MM.1S (cell line): Measurements from ENCODE around the gene CERS1.

ENCODE experiments used
- DNase-seq: peaks from one replicate; pipeline ENCODE4 v3.0.0-alpha.2; 2015
- H2AFZ ChIP-seq: fragments of 300-600 bp; sonication (generic); 2 replicates; pipeline ENCODE4 v1.6.0; 2016; ENCODE audit warnings: antibody characterized with exemption, low read length
- H3F3A ChIP-seq: fragments of 300-600 bp; sonication (generic); 2 replicates; pipeline ENCODE4 v1.6.1; 2016; ENCODE audit warnings: mild to moderate bottlenecking, antibody characterized with exemption, low read length, moderate library complexity, mixed read lengths; ENCODE audit not compliant: insufficient read depth
- H3K27ac ChIP-seq: fragments of 300-600 bp; sonication (generic); 2 replicates; pipeline ENCODE4 v1.5.1; 2016; ENCODE audit warnings: mild to moderate bottlenecking, low read length
- H3K27me3 ChIP-seq: fragments of 300-600 bp; sonication (generic); replicated peaks from 2 replicates; pipeline ENCODE4 v1.6.0; 2016; ENCODE audit warnings: low read length; ENCODE audit not compliant: insufficient read depth
- H3K36me3 ChIP-seq: fragments of 300-600 bp; sonication (generic); replicated peaks from 2 replicates; pipeline ENCODE4 v1.6.1; 2016; ENCODE audit warnings: mild to moderate bottlenecking, low read length, mixed read lengths; ENCODE audit not compliant: insufficient read depth
- H3K4me1 ChIP-seq: fragments of 300-600 bp; sonication (generic); 2 replicates; pipeline ENCODE4 v1.6.1; 2016; ENCODE audit warnings: low read length, mixed read lengths
- H3K4me2 ChIP-seq: fragments of 300-600 bp; sonication (generic); 2 replicates; pipeline ENCODE4 v1.6.0; 2016; ENCODE audit warnings: low read depth, low read length
- H3K4me3 ChIP-seq: fragments of 300-600 bp; sonication (generic); 2 replicates; pipeline ENCODE4 v1.5.1; 2016; ENCODE audit warnings: low read length, mixed read lengths
- H3K79me2 ChIP-seq: fragments of 300-600 bp; sonication (generic); 2 replicates; pipeline ENCODE4 v1.6.1; 2016; ENCODE audit warnings: mixed run types, low read length, mixed read lengths
- H3K9ac ChIP-seq: fragments of 300-600 bp; sonication (generic); 2 replicates; pipeline ENCODE4 v1.6.1; 2016; ENCODE audit warnings: low read length, mixed read lengths
- H3K9me2 ChIP-seq: fragments of 300-600 bp; sonication (generic); replicated peaks from 2 replicates; pipeline ENCODE4 v1.6.1; 2016; ENCODE audit warnings: mild to moderate bottlenecking, low read length, mixed read lengths; ENCODE audit not compliant: insufficient read depth
- H3K9me3 ChIP-seq: fragments of 300-600 bp; sonication (generic); replicated peaks from 2 replicates; pipeline ENCODE4 v1.6.1; 2016; ENCODE audit warnings: mild to moderate bottlenecking, low read length, mixed read lengths; ENCODE audit not compliant: insufficient read depth
- H4K20me1 ChIP-seq: fragments of 300-600 bp; sonication (generic); 2 replicates; pipeline ENCODE4 v1.6.1; 2016; ENCODE audit warnings: mild to moderate bottlenecking, low read length, moderate library complexity, mixed read lengths; ENCODE audit not compliant: insufficient read depth
- EZH2 ChIP-seq: fragments of 300-600 bp; sonication (generic); optimal IDR thresholded peaks from 2 replicates; pipeline ENCODE3; 2017; ENCODE audit warnings: low read depth, mild to moderate bottlenecking, antibody characterized with exemption, low read length, mixed read lengths
- EZH2phosphoT487 ChIP-seq: fragments of 300-600 bp; sonication (generic); IDR thresholded peaks from 2 replicates; pipeline ENCODE4 v1.6.1; 2018; ENCODE audit warnings: antibody characterized with exemption, low read length
- TF ChIP-seq, protein P1 (sequence below): fragments of 300-600 bp; sonication (generic); IDR thresholded peaks from 2 replicates; pipeline ENCODE4 v1.5.1; 2016; ENCODE audit warnings: antibody characterized with exemption, low read length, mixed read lengths

Gene CERS1

DNA sequence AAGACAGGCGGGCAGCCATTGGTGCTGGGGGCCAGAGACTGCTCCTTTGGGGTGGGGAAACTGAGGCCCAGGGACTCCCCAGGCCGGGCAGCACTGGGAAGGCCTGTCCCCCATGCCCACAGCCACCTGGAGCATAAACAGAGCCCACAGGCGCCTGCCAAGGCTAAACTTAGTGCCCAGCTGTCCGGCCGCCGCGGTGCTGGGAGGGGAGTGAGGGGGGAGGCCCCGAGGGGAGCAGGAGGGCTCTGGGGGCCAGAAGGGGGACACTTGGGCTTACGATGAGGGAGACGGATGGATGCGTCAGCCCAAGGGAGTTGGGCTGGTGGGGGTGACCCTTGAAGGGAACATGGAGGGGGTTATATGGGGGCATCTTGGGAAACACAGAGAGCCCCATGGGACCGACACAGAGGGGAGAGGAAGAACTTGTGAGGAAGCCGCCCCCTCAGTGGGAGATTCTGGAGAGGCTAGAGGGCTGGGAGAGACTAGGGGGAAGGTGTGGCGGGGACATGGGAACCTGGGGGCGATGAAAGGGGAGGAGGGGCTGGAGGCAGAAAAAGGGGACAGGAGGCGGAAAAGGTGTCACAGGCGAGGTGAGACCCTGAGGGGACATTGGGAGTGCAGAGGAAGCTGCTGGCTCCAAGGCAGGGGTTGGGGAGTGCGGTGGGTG lies 2.2 kb downstream of the CERS1 start:
- no peaks in the 10 kb centered on the region for H3K9me3 ChIP-seq
- no peaks in the 10 kb centered on the region for H3K79me2 ChIP-seq
- no peaks in the 10 kb centered on the region for H4K20me1 ChIP-seq
- H3K36me3 ChIP-seq, result no peaks in the 10 kb centered on the region
- no peak overlapping the region for H2AFZ ChIP-seq
- H3K27ac ChIP-seq, result no peak overlapping the region
- no peak overlapping the region for H3K4me3 ChIP-seq
- no peaks in the 10 kb centered on the region for H3F3A ChIP-seq
- H3K9me2 ChIP-seq, result no peaks in the 10 kb centered on the region
- peaks cover 51% of the 10 kb centered on the region for H3K27me3 ChIP-seq
- no peak for DNase-seq
- H3K9ac ChIP-seq, result no peak overlapping the region
- no peaks in the 10 kb centered on the region for H3K4me1 ChIP-seq
- TF ChIP-seq EZH2, result no peak
- TF ChIP-seq EZH2phosphoT487, result no peak
- TF ChIP-seq, protein P1, sequence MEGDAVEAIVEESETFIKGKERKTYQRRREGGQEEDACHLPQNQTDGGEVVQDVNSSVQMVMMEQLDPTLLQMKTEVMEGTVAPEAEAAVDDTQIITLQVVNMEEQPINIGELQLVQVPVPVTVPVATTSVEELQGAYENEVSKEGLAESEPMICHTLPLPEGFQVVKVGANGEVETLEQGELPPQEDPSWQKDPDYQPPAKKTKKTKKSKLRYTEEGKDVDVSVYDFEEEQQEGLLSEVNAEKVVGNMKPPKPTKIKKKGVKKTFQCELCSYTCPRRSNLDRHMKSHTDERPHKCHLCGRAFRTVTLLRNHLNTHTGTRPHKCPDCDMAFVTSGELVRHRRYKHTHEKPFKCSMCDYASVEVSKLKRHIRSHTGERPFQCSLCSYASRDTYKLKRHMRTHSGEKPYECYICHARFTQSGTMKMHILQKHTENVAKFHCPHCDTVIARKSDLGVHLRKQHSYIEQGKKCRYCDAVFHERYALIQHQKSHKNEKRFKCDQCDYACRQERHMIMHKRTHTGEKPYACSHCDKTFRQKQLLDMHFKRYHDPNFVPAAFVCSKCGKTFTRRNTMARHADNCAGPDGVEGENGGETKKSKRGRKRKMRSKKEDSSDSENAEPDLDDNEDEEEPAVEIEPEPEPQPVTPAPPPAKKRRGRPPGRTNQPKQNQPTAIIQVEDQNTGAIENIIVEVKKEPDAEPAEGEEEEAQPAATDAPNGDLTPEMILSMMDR, result no peak
- H3K4me2 ChIP-seq, result no peak overlapping the region

GRCh38 chr19:18889949-18890745 lies 5.8 kb downstream of the CERS1 start:
- Histone ChIP-seq H3K9me2 (no peaks in the 10 kb centered on the region), H3K4me3 (no peak overlapping the region), H3K4me1 (no peaks in the 10 kb centered on the region), H4K20me1 (no peaks in the 10 kb centered on the region), H3F3A (no peaks in the 10 kb centered on the region), H3K9ac (no peak overlapping the region), H3K27ac (no peak overlapping the region), H3K79me2 (no peaks in the 10 kb centered on the region), H3K4me2 (no peak overlapping the region), H3K36me3 (no peaks in the 10 kb centered on the region), H3K27me3 (peaks cover 62% of the 10 kb centered on the region), H2AFZ (no peak overlapping the region), H3K9me3 (no peaks in the 10 kb centered on the region)
- no peak for DNase-seq
- TF ChIP-seq, protein P1, result no peak
- TF ChIP-seq EZH2phosphoT487 (no peak), EZH2 (no peak)

DNA sequence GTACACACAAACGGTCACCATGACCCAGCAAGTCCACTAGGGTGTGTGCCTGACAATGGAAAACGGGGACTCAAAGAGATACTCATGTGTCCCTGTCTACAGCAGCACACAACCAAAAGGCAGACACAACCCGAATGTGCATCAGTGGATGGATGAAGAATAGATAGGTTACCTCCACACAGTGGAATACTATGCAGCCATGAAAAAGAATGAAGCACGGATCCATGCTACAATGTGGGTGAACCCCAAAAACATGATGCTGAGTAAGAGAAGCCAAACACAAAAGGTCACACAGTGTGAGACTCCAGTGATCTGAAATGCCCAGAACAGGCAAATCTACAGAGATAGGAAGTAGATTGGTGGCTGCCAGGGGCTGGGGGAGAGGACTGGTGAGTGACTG lies 9.0 kb downstream of the CERS1 start:
- Histone ChIP-seq H3K4me3 (no peak overlapping the region), H3K9me3 (no peaks in the 10 kb centered on the region), H3K9me2 (no peaks in the 10 kb centered on the region), H3K27ac (no peak overlapping the region), H3K9ac (no peak overlapping the region), H3K27me3 (peaks cover 52% of the 10 kb centered on the region), H3K4me2 (no peak overlapping the region), H3K36me3 (no peaks in the 10 kb centered on the region), H3F3A (no peaks in the 10 kb centered on the region), H4K20me1 (no peaks in the 10 kb centered on the region), H3K79me2 (no peaks in the 10 kb centered on the region), H3K4me1 (no peaks in the 10 kb centered on the region), H2AFZ (no peak overlapping the region)
- TF ChIP-seq EZH2 (no peak), EZH2phosphoT487 (no peak)
- TF ChIP-seq, protein P1, result no peak
- DNase-seq, result no peak
